Measurements from ENCODE around the gene VWA3B.

Gene VWA3B

GRCh38 chr2:98348066-98348561 lies 261.1 kb downstream of the VWA3B start:
- no peak for DNase-seq

- DNase-seq: no peak
Observed at GRCh38 chr2:98350411-98350810, 263.4 kb downstream of the VWA3B start.

- DNase-seq: no peak
Observed at GRCh38 chr2:98355881-98356280, 268.9 kb downstream of the VWA3B start.

DNA sequence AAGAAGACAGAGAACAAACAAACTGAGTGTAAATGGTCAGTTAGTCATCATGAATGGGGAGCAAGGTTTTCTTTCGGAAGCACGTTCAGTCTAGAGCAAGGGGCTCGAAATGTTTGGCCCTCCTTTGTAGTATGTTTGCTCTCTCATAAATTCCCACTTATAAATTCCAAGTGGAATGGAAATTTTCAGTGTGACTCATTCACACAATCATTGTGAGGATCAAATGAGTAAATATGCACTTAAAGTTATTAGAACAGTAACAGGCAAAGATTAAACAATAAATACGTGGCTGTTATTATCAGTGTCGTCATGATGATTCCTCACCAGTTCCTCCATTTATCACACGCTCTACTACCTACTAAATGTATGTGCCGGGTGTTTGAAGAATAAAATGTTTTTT lies 269.8 kb downstream of the VWA3B start:
- no peak for DNase-seq

- DNase-seq: no peak
Observed at GRCh38 chr2:98357849-98358248, 270.9 kb downstream of the VWA3B start.

DNA sequence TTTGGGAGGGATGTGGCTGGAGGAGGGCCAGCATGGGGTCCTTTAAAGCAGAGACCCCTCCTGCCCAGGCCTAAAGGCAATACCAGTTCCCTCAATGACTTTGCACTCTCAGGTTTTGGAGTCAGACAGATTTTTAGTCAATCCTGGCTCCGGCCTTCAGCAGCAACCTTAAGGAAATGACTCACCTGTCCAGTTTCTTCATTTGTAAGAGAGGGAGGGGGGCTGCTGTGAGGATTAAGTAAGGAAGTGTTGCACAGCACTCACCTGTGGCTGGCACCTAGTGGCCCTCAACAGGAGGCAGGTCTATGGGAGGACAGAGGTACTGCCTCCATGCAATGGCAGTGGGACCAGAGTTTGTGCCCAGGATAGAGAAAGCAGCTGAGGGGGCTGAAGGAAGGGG lies 273.0 kb downstream of the VWA3B start:
- DNase-seq: no peak
